Mesenchymal stem cell (in vitro differentiated cells and primary cell): ENCODE measurements around the gene LINS1.

ENCODE experiments used
- DNase-seq: peaks from one replicate; pipeline ENCODE4 v3.0.0-alpha.2; 2013
- H2AFZ ChIP-seq: one replicate; pipeline ENCODE4 v1.6.1; 2013; ENCODE audit warnings: low read depth, mild to moderate bottlenecking, control low read depth, inconsistent platforms, low read length, moderate library complexity
- H2AK5ac ChIP-seq: 2 replicates; pipeline ENCODE4 v1.6.1; 2013; ENCODE audit warnings: low read length, moderate library complexity, mild to moderate bottlenecking, inconsistent platforms; ENCODE audit not compliant: severe bottlenecking
- H2BK120ac ChIP-seq: one replicate; pipeline ENCODE4 v1.6.1; 2013; ENCODE audit warnings: low read depth, mild to moderate bottlenecking, inconsistent platforms, low read length, moderate library complexity
- H2BK12ac ChIP-seq, 2 experiments: one replicate each; pipeline ENCODE4 v1.6.1; 2013; ENCODE audit warnings: inconsistent platforms in 2 of 2, low read length in 2 of 2, mild to moderate bottlenecking in 2 of 2, moderate library complexity in 2 of 2, control low read depth in 1 of 2
- H2BK15ac ChIP-seq: one replicate; pipeline ENCODE4 v1.6.1; 2013; ENCODE audit warnings: mild to moderate bottlenecking, low read depth, inconsistent platforms; ENCODE audit not compliant: poor library complexity, severe bottlenecking
- H2BK5ac ChIP-seq: 2 replicates; pipeline ENCODE4 v1.6.1; 2013; ENCODE audit warnings: low read depth, mild to moderate bottlenecking, low read length, control low read depth, inconsistent platforms; ENCODE audit not compliant: poor library complexity, severe bottlenecking
- H3K14ac ChIP-seq, 2 experiments: one replicate each; pipeline ENCODE4 v1.6.1; 2013; ENCODE audit warnings: inconsistent platforms in 2 of 2, low read length in 2 of 2, control low read depth in 1 of 2, mild to moderate bottlenecking in 1 of 2, moderate library complexity in 1 of 2
- H3K18ac ChIP-seq, 2 experiments: one replicate each; pipeline ENCODE4 v1.6.1; 2013; ENCODE audit warnings: inconsistent platforms in 2 of 2, low read length in 2 of 2, control low read depth in 1 of 2, low read depth in 1 of 2, mild to moderate bottlenecking in 1 of 2
- H3K23ac ChIP-seq, 2 experiments: one replicate each; pipeline ENCODE4 v1.6.1; 2013; ENCODE audit warnings: inconsistent platforms in 2 of 2, low read length in 2 of 2, mild to moderate bottlenecking in 2 of 2, moderate library complexity in 2 of 2, control low read depth in 1 of 2
- H3K27ac ChIP-seq: 2 replicates; pipeline ENCODE4 v1.5.1; 2013; ENCODE audit warnings: mild to moderate bottlenecking, moderate library complexity, low read length, control low read depth, inconsistent platforms; ENCODE audit not compliant: poor library complexity, severe bottlenecking
- H3K27me3 ChIP-seq, 2 experiments: 2 replicates each; pipeline versions ENCODE4 v1.6.1 to v1.7.0; 2013; ENCODE audit warnings: low read length in 2 of 2, mild to moderate bottlenecking in 2 of 2, moderate library complexity in 2 of 2, control low read depth in 1 of 2, inconsistent platforms in 1 of 2; ENCODE audit not compliant: control insufficient read depth in 1 of 2, insufficient read depth in 1 of 2
- H3K36me3 ChIP-seq, 2 experiments: 2 replicates each; pipeline versions ENCODE4 v1.6.1 to v1.7.0; 2013; ENCODE audit warnings: low read length in 2 of 2, control low read depth in 1 of 2, inconsistent platforms in 1 of 2, low read depth in 1 of 2, mild to moderate bottlenecking in 1 of 2; ENCODE audit not compliant: insufficient read depth in 2 of 2, control insufficient read depth in 1 of 2
- H3K4ac ChIP-seq, 2 experiments: one replicate each; pipeline ENCODE4 v1.6.1; 2013; ENCODE audit warnings: inconsistent platforms in 2 of 2, low read length in 2 of 2, mild to moderate bottlenecking in 2 of 2, moderate library complexity in 2 of 2, control low read depth in 1 of 2, low read depth in 1 of 2
- H3K4me1 ChIP-seq: 2 replicates; pipeline ENCODE4 v1.6.1; 2013; ENCODE audit warnings: low read depth, low read length, control low read depth; ENCODE audit not compliant: control insufficient read depth, insufficient read depth
- H3K4me2 ChIP-seq: 2 replicates; pipeline ENCODE4 v1.6.1; 2013; ENCODE audit warnings: low read length, mild to moderate bottlenecking, inconsistent platforms; ENCODE audit not compliant: poor library complexity, severe bottlenecking
- H3K4me3 ChIP-seq, 2 experiments: 2 replicates each; pipeline versions ENCODE4 v1.5.1 to v1.7.0; 2013; ENCODE audit warnings: low read length in 2 of 2, mild to moderate bottlenecking in 2 of 2, control low read depth in 1 of 2, low read depth in 1 of 2; ENCODE audit not compliant: insufficient read depth in 1 of 2
- H3K79me1 ChIP-seq: replicated peaks from 2 replicates; pipeline ENCODE4 v1.6.1; 2013; ENCODE audit warnings: mild to moderate bottlenecking, control low read depth, low read length, inconsistent platforms; ENCODE audit not compliant: poor library complexity, severe bottlenecking
- H3K9ac ChIP-seq: 2 replicates; pipeline ENCODE4 v1.7.0; 2013; ENCODE audit warnings: mild to moderate bottlenecking, low read length, moderate library complexity
- H3K9me3 ChIP-seq: 2 replicates; pipeline ENCODE4 v1.7.0; 2013; ENCODE audit warnings: mild to moderate bottlenecking, low read length; ENCODE audit not compliant: control insufficient read depth
- H4K8ac ChIP-seq: one replicate; pipeline ENCODE4 v1.6.1; 2013; ENCODE audit warnings: inconsistent platforms, mild to moderate bottlenecking, low read length, moderate library complexity
- H4K91ac ChIP-seq: one replicate; pipeline ENCODE4 v1.6.1; 2013; ENCODE audit warnings: mild to moderate bottlenecking, low read length, inconsistent platforms
- WGBS: methylation state at CpG from one replicate; pipeline ENCODE4 v1.1.7; 2013; ENCODE audit warnings: mixed read lengths; 5-methylcytosine and 5-hydroxymethylcytosine counted together

Gene LINS1

DNA sequence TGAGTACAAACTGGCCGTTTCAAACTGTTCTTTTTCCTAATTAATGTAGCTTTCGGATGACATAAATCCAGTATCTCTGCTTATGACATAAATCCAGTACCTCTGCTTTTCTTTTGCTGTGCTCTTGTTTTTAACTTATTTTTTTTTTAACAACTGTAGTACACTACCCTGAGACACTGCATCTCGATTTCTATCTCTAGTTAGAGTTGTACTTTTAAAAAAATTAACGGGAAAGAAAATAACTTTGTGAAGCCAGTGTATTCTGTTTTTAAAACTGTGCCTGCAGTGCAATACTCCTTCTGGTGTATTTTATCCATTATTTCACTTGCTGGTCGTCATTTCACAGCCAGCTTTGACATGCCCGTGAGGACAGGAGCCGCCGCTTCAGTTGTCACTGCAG is 47.0 kb upstream of the LINS1 start:
- Histone ChIP-seq H4K91ac (no peak overlapping the region), H3K27ac (no peak overlapping the region), H3K36me3 (peaks cover 4 to 14% of the 10 kb centered on the region in 2 experiments), H2BK15ac (no peak overlapping the region), H3K79me1 (peaks cover 20% of the 10 kb centered on the region), H2BK12ac (no peak overlapping the region), H3K9ac (no peak overlapping the region), H3K4ac (no peak overlapping the region), H3K18ac (no peak overlapping the region), H3K27me3 (no peaks in the 10 kb centered on the region), H2AK5ac (no peak overlapping the region), H2BK120ac (no peak overlapping the region), H3K4me3 (no peak overlapping the region), H3K4me1 (no peaks in the 10 kb centered on the region), H3K14ac (no peak overlapping the region), H3K4me2 (no peak overlapping the region), H3K23ac (no peak overlapping the region), H2AFZ (no peak overlapping the region), H4K8ac (no peak overlapping the region), H3K9me3 (no peaks in the 10 kb centered on the region), H2BK5ac (no peak overlapping the region)
- no peak for DNase-seq
- 96% methylated on average over 7 of the region's 8 CpGs for WGBS

DNA sequence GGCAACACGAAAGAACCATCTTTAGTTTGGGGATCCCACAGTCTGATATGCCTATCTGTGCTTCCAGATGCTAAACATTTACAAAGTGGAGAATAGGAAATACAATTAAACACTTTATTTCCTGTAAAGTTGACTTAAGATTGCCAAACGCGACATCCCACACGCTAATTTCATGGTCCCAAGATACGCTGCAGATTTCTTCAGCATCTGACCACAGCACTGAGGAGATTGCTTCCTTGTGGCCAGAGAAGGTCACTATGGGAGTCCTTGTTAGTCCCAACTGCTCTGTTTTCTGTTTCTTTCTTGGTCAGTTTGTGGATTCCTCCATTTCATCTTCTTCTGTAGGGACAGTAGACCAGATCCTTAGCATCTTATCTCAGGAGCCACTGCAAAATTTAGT is 43.7 kb upstream of the LINS1 start:
- Histone ChIP-seq H3K4me2 (no peak overlapping the region), H4K8ac (no peak overlapping the region), H3K79me1 (peaks cover 29% of the 10 kb centered on the region), H2BK5ac (no peak overlapping the region), H3K14ac (no peak overlapping the region), H3K18ac (no peak overlapping the region), H3K4ac (no peak overlapping the region), H3K4me3 (no peak overlapping the region), H2AK5ac (no peak overlapping the region), H3K36me3 (peaks cover 0 to 14% of the 10 kb centered on the region in 2 experiments), H3K27me3 (no peaks in the 10 kb centered on the region), H3K27ac (no peak overlapping the region), H4K91ac (no peak overlapping the region), H3K9ac (no peak overlapping the region), H2BK15ac (no peak overlapping the region), H3K23ac (no peak overlapping the region), H3K4me1 (no peaks in the 10 kb centered on the region), H3K9me3 (no peaks in the 10 kb centered on the region), H2BK12ac (no peak overlapping the region), H2AFZ (no peak overlapping the region), H2BK120ac (no peak overlapping the region)
- 98% methylated on average over 5 of the region's 5 CpGs for WGBS
- DNase-seq: no peak

DNA sequence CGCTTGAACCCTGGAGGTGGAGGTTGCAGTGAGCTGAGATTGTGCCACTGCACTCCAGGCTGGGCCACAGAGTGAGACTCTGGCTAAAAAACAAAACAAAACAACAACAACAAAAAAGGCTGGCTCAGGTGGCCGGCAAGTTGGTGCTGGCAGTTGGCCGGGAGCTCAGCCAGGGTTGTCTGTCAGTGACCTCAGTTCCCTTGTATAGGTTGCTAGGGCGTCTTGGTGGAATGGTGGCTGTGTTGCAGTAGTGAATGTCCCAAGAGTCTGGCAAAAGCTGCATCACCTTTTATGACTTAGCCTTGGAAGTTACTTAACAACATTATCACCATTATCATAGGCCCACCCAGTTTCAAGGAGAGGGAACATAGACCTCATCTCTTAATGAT is 41.0 kb upstream of the LINS1 start:
- no peak overlapping the region for H3K4me2 ChIP-seq
- no peaks in the 10 kb centered on the region for H3K4me1 ChIP-seq
- no peaks in the 10 kb centered on the region for H3K9me3 ChIP-seq
- H3K36me3 ChIP-seq: peaks cover 0 to under 1% of the 10 kb centered on the region in 2 experiments
- H3K27me3 ChIP-seq: no peaks in the 10 kb centered on the region
- no peak overlapping the region for H3K27ac ChIP-seq
- H3K79me1 ChIP-seq: peaks cover 31% of the 10 kb centered on the region
- no peak overlapping the region for H3K14ac ChIP-seq
- no peak overlapping the region for H3K4me3 ChIP-seq
- H2AK5ac ChIP-seq: no peak overlapping the region
- no peak overlapping the region for H4K8ac ChIP-seq
- no peak for DNase-seq
- H3K4ac ChIP-seq: no peak overlapping the region
- no peak overlapping the region for H2AFZ ChIP-seq
- H2BK12ac ChIP-seq: no peak overlapping the region
- H4K91ac ChIP-seq: no peak overlapping the region
- H2BK15ac ChIP-seq: no peak overlapping the region
- H2BK120ac ChIP-seq: no peak overlapping the region
- no peak overlapping the region for H3K9ac ChIP-seq
- H3K18ac ChIP-seq: no peak overlapping the region
- no peak overlapping the region for H3K23ac ChIP-seq
- no peak overlapping the region for H2BK5ac ChIP-seq
- 91% methylated on average over 3 of the region's 4 CpGs for WGBS

DNA sequence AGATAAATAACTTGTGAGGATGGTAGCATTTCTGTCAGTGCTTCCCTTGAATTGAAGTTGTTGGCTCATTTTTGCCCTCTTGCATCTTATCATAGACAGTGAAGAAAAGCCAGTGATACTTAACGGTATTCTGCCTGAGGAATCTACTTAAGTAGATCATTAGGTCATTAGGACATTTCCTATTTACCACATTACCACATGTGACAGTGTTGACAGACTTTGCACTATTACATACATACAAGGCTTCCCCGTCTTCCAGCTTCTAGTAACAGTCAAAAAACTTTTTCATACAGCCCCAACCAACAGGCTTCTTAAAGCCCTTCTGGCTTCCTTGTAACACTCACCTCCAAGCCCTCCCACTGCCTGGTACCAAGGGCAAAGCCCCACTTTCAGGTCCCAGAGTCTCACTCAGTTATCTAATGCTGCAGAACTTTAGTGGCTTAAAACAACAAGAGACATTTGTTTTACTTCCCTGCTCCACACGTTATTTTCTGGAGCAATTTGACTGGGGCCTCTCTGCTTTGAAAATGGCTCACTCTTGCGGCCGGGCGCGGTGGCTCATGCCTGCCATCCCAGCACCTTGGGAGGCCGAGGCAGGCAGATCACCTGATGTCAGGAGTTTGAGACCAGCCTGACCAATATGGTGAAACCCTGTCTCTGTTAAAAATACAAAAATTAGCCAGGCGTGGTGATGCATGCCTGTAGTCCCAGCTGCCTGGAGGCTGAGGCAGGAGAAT is 40.4 kb upstream of the LINS1 start:
- no peak overlapping the region for H3K18ac ChIP-seq
- no peak overlapping the region for H3K9ac ChIP-seq
- H3K27ac ChIP-seq: no peak overlapping the region
- no peaks in the 10 kb centered on the region for H3K4me1 ChIP-seq
- H2AK5ac ChIP-seq: no peak overlapping the region
- no peak overlapping the region for H2BK15ac ChIP-seq
- no peak overlapping the region for H2BK120ac ChIP-seq
- DNase-seq: peak; percentile 32
- no peak overlapping the region for H4K91ac ChIP-seq
- 76% methylated on average over 9 of the region's 9 CpGs for WGBS
- no peak overlapping the region for H2BK5ac ChIP-seq
- H3K36me3 ChIP-seq: no peaks in the 10 kb centered on the region
- H4K8ac ChIP-seq: no peak overlapping the region
- no peaks in the 10 kb centered on the region for H3K9me3 ChIP-seq
- no peaks in the 10 kb centered on the region for H3K27me3 ChIP-seq
- no peak overlapping the region for H3K4me2 ChIP-seq
- no peak overlapping the region for H3K4me3 ChIP-seq
- no peak overlapping the region for H3K14ac ChIP-seq
- H3K79me1 ChIP-seq: peaks cover 27% of the 10 kb centered on the region
- no peak overlapping the region for H3K23ac ChIP-seq
- H2AFZ ChIP-seq: no peak overlapping the region
- no peak overlapping the region for H2BK12ac ChIP-seq
- H3K4ac ChIP-seq: no peak overlapping the region
